RWPE1 (cell line): ENCODE data around the gene TGM6.

Experiments
- CTCF ChIA-PET: fragments of 350-600 bp; sonication (Branson Sonifier 250); formaldehyde crosslinking; extraction: SDS; loops from one replicate; lab custom pipeline; 2021; lab: Yijun Ruan, JAX
- POLR2A ChIA-PET: fragments of 400-600 bp; formaldehyde crosslinking; extraction: SDS; loops from one replicate; lab custom pipeline; 2020; ENCODE audit warnings: antibody characterized with exemption; ENCODE audit not compliant: low non-redundant PET; lab: Yijun Ruan, JAX
- DNase-seq: peaks from one replicate; pipeline ENCODE4 v3.0.0; 2012; ENCODE audit warnings: low spot score
- H3K27ac ChIP-seq: fragments of 450-650 bp; 2 replicates; pipeline ENCODE4 v1.5.1; 2017
- TF ChIP-seq, protein P1 (sequence below): fragments of 450-650 bp; conservative IDR thresholded peaks from 2 replicates; pipeline ENCODE4 v1.5.1; 2017; ENCODE audit warnings: low read depth, mild to moderate bottlenecking

The TGM6 gene

DNA sequence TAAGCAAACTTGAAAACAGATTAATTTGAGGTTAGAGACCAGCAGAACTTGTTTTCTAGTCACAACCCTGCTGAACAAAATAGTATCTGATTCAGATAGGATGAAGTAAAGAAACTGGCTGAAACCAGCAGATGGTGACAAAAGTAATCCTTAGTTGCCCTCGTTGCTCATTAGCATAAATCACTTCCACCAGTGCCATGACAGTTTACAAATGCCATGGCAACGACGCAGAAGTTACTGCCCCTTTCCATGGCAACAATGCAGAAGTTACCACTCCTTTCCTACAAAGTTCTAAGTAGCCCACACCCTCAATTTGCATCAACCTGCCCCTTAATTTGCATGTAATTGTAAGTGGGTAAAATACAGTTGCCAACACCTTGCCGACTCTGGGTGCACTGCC is 66.1 kb downstream of the TGM6 start:
- no peak for DNase-seq
- TF ChIP-seq, protein P1, sequence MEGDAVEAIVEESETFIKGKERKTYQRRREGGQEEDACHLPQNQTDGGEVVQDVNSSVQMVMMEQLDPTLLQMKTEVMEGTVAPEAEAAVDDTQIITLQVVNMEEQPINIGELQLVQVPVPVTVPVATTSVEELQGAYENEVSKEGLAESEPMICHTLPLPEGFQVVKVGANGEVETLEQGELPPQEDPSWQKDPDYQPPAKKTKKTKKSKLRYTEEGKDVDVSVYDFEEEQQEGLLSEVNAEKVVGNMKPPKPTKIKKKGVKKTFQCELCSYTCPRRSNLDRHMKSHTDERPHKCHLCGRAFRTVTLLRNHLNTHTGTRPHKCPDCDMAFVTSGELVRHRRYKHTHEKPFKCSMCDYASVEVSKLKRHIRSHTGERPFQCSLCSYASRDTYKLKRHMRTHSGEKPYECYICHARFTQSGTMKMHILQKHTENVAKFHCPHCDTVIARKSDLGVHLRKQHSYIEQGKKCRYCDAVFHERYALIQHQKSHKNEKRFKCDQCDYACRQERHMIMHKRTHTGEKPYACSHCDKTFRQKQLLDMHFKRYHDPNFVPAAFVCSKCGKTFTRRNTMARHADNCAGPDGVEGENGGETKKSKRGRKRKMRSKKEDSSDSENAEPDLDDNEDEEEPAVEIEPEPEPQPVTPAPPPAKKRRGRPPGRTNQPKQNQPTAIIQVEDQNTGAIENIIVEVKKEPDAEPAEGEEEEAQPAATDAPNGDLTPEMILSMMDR: no peak
- ChIA-PET POLR2A (no interaction called here), CTCF (interaction anchor here (1.7 kb wide), 1 partner anchor 265 kb away, joined by 4 read pairs; no protein-coding TSS in a partner anchor)
- H3K27ac ChIP-seq: no peak overlapping the region

DNA sequence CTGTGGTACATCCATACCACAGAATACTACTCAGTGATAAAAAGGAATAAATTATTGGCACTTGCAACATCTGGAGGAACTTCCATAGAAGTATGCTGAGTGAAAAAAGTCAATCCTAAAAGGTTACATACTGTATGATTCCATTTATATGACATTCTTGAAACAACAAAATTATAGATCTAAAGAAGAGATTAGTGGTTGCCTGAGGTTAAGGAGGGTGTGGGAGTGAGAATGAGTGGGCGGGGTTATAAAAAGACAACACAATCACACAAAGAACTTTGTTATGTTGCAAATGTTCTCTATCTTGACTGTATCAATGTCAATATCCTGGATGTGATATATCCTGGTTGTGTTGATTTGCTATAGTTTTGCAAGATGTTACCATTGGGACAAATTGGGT is 68.7 kb downstream of the TGM6 start:
- no peak overlapping the region for H3K27ac ChIP-seq
- POLR2A ChIA-PET: no interaction called here
- DNase-seq: no peak
- CTCF ChIA-PET: no interaction called here
- TF ChIP-seq, protein P1: no peak

DNA sequence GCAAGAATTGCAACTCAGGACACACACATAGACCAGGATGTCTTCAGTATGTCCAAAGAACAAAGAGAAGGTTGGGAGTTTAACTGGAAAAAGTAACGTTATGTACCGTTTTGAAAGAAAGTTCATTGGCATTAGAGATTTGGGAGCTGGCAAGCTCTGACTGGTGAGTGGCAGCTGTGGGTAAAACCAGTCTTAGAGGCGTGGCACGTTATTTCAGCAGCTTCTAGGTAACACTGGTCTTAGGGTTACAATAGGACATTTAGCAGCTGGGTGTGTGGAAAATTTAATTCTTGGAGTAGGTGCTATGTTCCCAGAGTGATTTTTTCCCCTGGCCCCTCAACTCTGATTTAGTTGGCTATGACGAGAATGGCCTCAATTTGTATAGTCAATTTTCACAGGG is 70.7 kb downstream of the TGM6 start:
- ChIA-PET CTCF (interaction anchor here (0.6 to 2.9 kb wide), 13 partner anchors 11 to 376 kb away, joined by 3 to 29 read pairs (median 4); no protein-coding TSS in a partner anchor), POLR2A (interaction anchor here (0.7 kb wide), 1 partner anchor 244 kb away, joined by 3 read pairs; no protein-coding TSS in a partner anchor)
- TF ChIP-seq, protein P1: no peak
- peak overlapping the region; percentile 65 for H3K27ac ChIP-seq
- no peak for DNase-seq

DNA sequence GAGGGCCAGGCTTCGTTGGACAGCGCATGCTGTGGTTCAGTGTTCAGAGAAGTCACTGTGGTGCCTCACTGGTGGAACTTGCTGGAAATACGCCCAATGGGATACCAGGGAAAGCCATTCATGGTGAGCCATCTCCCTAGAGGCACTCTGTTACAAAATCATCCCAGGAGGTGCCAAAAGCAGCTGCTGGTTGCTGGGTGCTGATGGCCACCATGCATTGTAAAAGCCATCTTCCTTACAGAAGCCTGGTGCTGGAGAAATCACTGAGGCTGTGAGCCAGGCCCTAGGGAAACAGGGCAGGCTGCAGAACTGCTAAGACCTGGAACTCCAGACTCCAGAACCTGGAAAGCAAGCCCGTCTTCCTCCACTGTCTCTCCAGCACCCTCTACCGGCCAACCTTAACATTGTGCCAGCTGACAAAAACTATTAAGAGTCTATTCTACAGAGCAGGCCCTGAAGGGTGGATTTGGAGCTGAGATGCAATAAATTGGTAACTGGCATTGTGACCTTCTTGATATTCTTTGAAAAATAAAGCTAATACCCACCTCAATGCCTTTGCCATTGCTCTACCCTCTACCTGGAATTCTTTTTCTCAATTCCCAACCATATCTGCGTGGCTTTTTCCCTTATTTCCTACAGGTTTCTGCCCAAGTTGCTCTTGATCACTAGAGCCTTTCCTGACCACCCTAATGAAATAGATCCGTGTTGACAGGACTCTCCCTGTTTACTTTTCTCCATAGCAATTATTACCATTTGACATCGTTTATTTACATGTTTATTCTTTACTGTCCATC is 71.4 kb downstream of the TGM6 start:
- POLR2A ChIA-PET: interaction anchor here (0.7 kb wide), 1 partner anchor 244 kb away, joined by 3 read pairs; no protein-coding TSS in a partner anchor
- TF ChIP-seq, protein P1: peak; percentile 91
- DNase-seq: peak; percentile 71
- CTCF ChIA-PET: interaction anchor here (0.5 to 2.9 kb wide), 24 partner anchors 12 to 911 kb away, joined by 3 to 29 read pairs (median 4); partner anchors contain the start of gene SNRPB
- H3K27ac ChIP-seq: peak overlapping the region; percentile 65

DNA sequence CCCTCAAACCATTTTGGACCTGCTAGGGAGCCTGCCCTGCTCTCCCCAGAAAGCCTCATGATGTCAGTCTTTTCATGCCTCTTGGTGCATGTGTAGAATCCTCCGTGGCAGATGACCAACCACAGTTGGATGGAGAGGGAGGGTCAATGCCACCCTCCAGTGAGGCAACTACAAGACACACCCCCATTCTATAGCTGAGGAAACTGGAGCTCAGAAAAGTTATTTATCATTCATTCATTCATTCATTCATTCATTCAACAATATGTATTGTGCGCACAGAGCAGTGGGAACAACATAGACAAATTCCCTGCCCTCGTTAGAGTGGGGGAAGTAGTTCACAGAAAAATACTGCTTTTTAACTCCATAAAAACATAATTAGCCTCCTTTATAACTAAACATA is 73.1 kb downstream of the TGM6 start:
- CTCF ChIA-PET: interaction anchor here (1.0 to 2.9 kb wide), 2 partner anchors 69 to 246 kb away, joined by 3 to 29 read pairs; no protein-coding TSS in a partner anchor
- TF ChIP-seq, protein P1: no peak
- no peak for DNase-seq
- POLR2A ChIA-PET: no interaction called here
- no peak overlapping the region for H3K27ac ChIP-seq

DNA sequence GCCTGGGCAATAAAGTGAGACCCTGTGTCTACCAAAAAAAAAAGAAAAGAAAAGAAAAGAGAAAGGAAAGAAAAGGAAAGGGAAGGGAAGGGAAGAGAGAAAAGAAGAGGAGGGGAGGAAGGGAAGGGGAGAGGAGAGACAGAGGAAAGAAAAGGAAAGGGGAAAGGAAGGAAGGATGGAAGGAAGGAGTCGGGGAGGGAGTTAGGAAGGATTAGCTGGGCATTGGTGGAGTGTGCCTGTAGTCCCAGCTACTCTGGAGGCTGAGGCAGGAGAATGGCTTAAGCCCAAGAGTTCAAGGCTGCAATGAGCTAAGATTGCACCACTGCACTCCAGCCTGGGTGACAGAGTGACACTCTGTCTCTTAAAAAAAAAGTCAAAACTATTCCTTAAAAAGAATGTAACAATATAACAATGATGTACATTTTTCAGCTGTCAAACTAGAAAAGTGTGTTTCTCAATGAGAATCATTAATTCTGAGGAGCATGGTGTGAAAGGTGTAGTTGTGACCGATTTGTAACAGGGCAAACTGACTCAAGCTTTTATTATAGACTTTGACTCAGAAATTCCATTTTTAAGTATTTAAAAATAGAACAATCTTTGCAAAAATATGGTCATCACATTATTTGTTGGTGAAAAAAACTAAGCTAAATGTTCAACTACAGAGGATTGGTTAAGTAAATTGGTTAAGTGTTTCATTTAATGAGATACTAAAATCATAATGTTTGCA is 75.2 kb downstream of the TGM6 start:
- CTCF ChIA-PET: no interaction called here
- H3K27ac ChIP-seq: no peak overlapping the region
- POLR2A ChIA-PET: no interaction called here
- no peak for DNase-seq
- TF ChIP-seq, protein P1: no peak
